ENCODE measurements around the gene DEDD2. TPM values are rescaled to one million over a fixed set of nuclear protein-coding genes. Genes with fewer than 3 reads are reported as not detected.

DEDD2 gene
- total RNA-seq, 1 experiment from 2014 or later, result 32.7 TPM

GRCh38 chr19:42212886-42213285 lies 4.6 kb downstream of the DEDD2 start:
- Histone ChIP-seq H3K79me2 (ENCODE audit: insufficient read depth, low read length) (peaks cover 87% of the 10 kb centered on the region), H3K4me2 (ENCODE audit: low read length) (no peak overlapping the region), H3K36me3 (ENCODE audit: control insufficient read depth in 1 of 2, insufficient read depth in 2 of 2, low read length in 2 of 2) (peaks cover 47 to 51% of the 10 kb centered on the region in 2 experiments), H3K9ac (ENCODE audit: low read length) (no peak overlapping the region), H3K27ac (ENCODE audit: low read depth, low read length) (no peak overlapping the region), H3K4me1 (ENCODE audit: control insufficient read depth in 1 of 2, insufficient read depth in 2 of 2, low read length in 2 of 2) (peaks cover 14 to 32% of the 10 kb centered on the region in 2 experiments), H3K4me3 (replicated peaks in 1 of 2; ENCODE audit: low read depth in 1 of 2, low read length in 2 of 2) (no peak overlapping the region), H3K9me3 (ENCODE audit: control insufficient read depth in 1 of 2, insufficient read depth in 1 of 2, low read depth in 1 of 2, low read length in 2 of 2) (no peaks in the 10 kb centered on the region), H2AFZ (ENCODE audit: low read depth, low read length, poor library complexity, severe bottlenecking) (no peak overlapping the region), H3K9me2 (ENCODE audit: insufficient read depth) (no peaks in the 10 kb centered on the region), H3K27me3 (ENCODE audit: insufficient read depth, low read length) (no peaks in the 10 kb centered on the region), H4K20me1 (ENCODE audit: insufficient read depth) (no peaks in the 10 kb centered on the region)
- no TSS peak for BruUV-seq (replicated peaks)
- ChIA-PET POLR2A (no interaction called here), RAD21 (ENCODE audit: low non-redundant PET in 1 of 2, low total read pairs in 2 of 2, uncharacterized antibody in 2 of 2, unreplicated experiment in 2 of 2) (no interaction called here), CTCF (no interaction called here)
- intact Hi-C loops (cut with micrococcal nuclease), result no loop called here
- no peak for DNase-seq (ENCODE audit: low read depth, low spot score)
- ATAC-seq, result no peak
- TF ChIP-seq CEBPB (IDR thresholded peaks at IDR 0.05; ENCODE audit: low read depth) (no peak), POLR2A (IDR thresholded peaks at IDR 0.05; ENCODE audit: borderline replicate concordance, extremely low read depth, insufficient read depth, insufficient read length) (no peak), ATF3 (IDR thresholded peaks at IDR 0.05) (no peak), ELF1 (IDR thresholded peaks at IDR 0.05; ENCODE audit: borderline replicate concordance, low read depth) (no peak), YY1 (IDR thresholded peaks at IDR 0.05; ENCODE audit: extremely low read depth, insufficient replicate concordance, low read depth, low read length) (no peak), MAX (IDR thresholded peaks at IDR 0.05) (no peak), ZNF274 (IDR thresholded peaks at IDR 0.05; ENCODE audit: low read depth, low read length) (no peak)

GRCh38 chr19:42208612-42209011 lies 8.9 kb downstream of the DEDD2 start:
- RAD21 ChIA-PET (ENCODE audit: low non-redundant PET in 1 of 2, low total read pairs in 2 of 2, uncharacterized antibody in 2 of 2, unreplicated experiment in 2 of 2), result no interaction called here
- TF ChIP-seq FOSL1 (IDR thresholded peaks at IDR 0.05; ENCODE audit: low read depth) (no peak), YY1 (IDR thresholded peaks at IDR 0.05; ENCODE audit: extremely low read depth, insufficient replicate concordance, low read depth, low read length) (no peak), EZH2 (IDR thresholded peaks at IDR 0.05) (no peak), CTCF (IDR thresholded peaks at IDR 0.05 in 2 of 3, conservative IDR thresholded peaks at IDR 0.05 in 1 of 3; ENCODE audit: borderline replicate concordance in 1 of 3, insufficient read depth in 1 of 3, low read depth in 2 of 3, low read length in 2 of 3) (no peak), CBX3 (IDR thresholded peaks at IDR 0.05; ENCODE audit: low read depth) (no peak)
- no peak overlapping the region for H2AFZ ChIP-seq (ENCODE audit: low read depth, low read length, poor library complexity, severe bottlenecking)
- H3K4me2 ChIP-seq (ENCODE audit: low read length), result peak overlapping the region; percentile 78
- H3K9me3 ChIP-seq (ENCODE audit: control insufficient read depth in 1 of 2, insufficient read depth in 1 of 2, low read depth in 1 of 2, low read length in 2 of 2), result no peaks in the 10 kb centered on the region
- no peaks in the 10 kb centered on the region for H3K27me3 ChIP-seq (ENCODE audit: insufficient read depth, low read length)
- CTCF ChIA-PET, result no interaction called here
- H4K20me1 ChIP-seq (ENCODE audit: insufficient read depth), result no peaks in the 10 kb centered on the region
- peak overlapping the region in 1 of 2 experiments; percentile 37; a peak in 1 of 4 replicates for H3K4me3 ChIP-seq (replicated peaks in 1 of 2; ENCODE audit: low read depth in 1 of 2, low read length in 2 of 2)
- no peak for ATAC-seq
- peaks cover 43 to 59% of the 10 kb centered on the region in 2 experiments for H3K36me3 ChIP-seq (ENCODE audit: control insufficient read depth in 1 of 2, insufficient read depth in 2 of 2, low read length in 2 of 2)
- intact Hi-C loops (cut with micrococcal nuclease), result no loop called here
- peaks cover 89% of the 10 kb centered on the region for H3K79me2 ChIP-seq (ENCODE audit: insufficient read depth, low read length)
- DNase-seq (ENCODE audit: low read depth, low spot score), result no peak
- no TSS peak for BruUV-seq (replicated peaks)
- peaks cover 11 to 38% of the 10 kb centered on the region in 2 experiments for H3K4me1 ChIP-seq (ENCODE audit: control insufficient read depth in 1 of 2, insufficient read depth in 2 of 2, low read length in 2 of 2)
- no peaks in the 10 kb centered on the region for H3K9me2 ChIP-seq (ENCODE audit: insufficient read depth)
- POLR2A ChIA-PET, result interaction anchor here (1.2 kb wide), 1 partner anchor 8 kb away, joined by 4 read pairs; no protein-coding TSS in a partner anchor
- H3K27ac ChIP-seq (ENCODE audit: low read depth, low read length), result peak overlapping the region; percentile 62; the same call in 1 of the 2 replicates
- peak overlapping the region; percentile 23; the same call in 1 of the 2 replicates for H3K9ac ChIP-seq (ENCODE audit: low read length)
